ENCODE results near the gene HIRA.

GRCh38 chr22:19330865-19331418, 100.6 kb downstream of the HIRA start:
- TF ChIP-seq POLR2A (IDR thresholded peaks at IDR 0.05) (no peak), CTCF (IDR thresholded peaks at IDR 0.05) (no peak)
